HG03439 (cell line): Measurements from ENCODE around the gene GALNT9.
"Not testable (repeated sequence)": the region's sequence is repeated elsewhere in the genome, so short reads cannot be mapped to it uniquely, and the experiment has no call there.

Experiments
- ATAC-seq: cut with Tn5 transposase; IDR thresholded peaks from one replicate; pipeline ENCODE4 v1.9.1; 2021; ENCODE audit warnings: mild to moderate bottlenecking, moderate library complexity; ENCODE audit not compliant: unreplicated experiment

GALNT9 gene

DNA sequence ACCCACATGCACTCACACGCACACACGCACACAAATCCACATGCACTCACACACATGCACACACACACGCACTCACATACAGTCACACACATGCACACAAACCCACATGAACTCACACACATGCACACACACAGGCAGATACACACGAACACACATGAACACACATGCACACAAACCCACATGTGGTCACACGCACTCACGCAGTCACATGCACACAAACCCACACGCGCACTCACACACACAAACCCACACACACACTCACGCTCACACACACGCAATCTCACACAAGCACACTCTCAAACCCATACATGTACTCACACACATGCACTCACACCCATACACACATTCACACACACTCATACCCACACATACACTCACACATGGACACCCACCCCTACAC is 61.5 kb downstream of the GALNT9 start:
- no peak for ATAC-seq

DNA sequence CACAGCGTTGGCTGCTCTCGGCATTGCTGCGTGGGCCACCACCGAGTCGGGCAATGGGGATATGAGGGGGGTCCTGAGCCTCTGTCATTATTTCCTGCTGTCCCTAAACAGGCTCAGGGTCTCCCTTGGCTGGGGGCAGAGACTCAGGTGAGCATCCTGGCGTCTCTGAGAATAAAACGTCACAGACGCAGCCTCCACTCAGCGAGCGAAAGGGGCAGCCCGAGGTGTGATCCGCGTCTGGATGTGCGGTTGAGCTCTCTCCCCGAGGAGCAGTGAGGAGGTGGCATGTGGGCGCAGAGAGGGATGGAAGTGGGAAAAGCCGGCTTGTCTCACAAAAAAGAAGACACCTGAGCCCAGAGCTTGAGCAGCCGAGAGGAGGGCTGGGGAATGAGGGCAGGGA is 62.6 kb downstream of the GALNT9 start:
- no peak for ATAC-seq

DNA sequence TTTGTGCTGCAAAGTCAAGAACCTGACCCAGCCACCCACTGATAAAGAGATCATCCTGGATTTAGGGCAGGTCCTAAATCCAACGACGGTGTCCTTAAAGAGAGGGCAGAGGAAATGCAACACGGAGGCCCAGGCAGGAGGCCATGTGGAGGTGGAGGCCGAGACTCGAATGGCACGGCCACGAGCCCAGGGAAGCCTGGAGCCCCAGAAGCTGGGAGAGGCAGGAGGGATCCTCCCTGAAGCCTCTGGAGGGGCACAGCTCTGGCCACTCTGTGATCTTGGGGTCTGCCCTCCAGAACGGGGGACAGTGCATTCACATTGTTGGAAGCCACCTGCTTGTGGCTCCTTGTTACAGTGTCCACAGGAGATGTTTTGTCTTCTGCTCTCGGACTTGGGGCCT is 63.0 kb downstream of the GALNT9 start:
- no peak for ATAC-seq

DNA sequence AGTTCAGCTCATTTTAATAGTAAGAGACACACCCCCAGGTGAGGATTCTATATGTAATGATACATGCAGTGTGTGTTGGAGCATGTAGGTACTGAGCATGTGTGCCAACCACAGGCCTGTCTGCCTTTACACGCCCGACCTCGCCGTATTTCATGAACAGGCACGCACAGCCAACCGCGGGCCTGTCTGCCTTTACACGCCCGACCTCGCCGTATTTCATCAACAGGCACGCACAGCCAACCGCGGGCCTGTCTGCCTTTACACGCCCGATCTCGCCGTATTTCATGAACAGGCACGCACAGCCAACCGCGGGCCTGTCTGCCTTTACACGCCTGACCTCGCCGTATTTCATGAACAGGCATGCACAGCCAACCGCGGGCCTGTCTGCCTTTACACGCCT is 63.6 kb downstream of the GALNT9 start:
- ATAC-seq = not testable (repeated sequence)

DNA sequence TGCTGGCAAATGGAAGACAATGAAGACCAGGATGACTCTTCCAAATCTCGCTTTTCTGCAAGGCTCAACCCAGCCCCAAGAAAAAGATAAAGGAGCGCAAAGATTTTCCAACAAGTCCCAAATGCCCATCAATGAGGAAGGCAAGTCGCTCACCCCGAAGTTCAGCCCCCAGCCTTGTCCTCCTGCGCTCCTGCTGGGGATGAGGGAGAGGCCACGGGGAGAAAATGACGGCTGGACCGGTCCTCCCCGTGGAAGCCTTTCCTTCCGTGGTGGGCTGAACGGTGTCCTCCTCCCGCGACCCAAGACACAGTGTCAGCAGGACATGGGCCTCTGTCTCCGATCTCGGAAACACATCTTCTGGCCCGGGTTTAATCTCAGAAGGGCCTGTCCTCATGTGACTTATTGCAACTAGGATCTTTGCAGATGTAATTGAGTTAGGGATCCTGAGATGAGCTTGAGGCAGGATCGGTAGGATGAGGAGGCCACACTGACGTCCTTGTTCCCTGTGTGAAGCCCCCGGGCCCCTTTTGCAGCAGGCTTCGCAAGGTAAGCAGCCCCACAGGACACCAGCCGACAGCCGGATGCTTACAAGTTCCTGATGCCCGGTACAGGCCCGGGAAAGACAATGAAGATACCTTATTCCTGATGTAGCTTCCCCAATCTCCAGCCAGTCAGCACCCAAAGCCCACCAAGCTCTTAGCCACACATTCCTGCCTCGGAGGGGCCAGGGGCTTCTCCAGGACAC is 64.2 kb downstream of the GALNT9 start:
- no peak for ATAC-seq

DNA sequence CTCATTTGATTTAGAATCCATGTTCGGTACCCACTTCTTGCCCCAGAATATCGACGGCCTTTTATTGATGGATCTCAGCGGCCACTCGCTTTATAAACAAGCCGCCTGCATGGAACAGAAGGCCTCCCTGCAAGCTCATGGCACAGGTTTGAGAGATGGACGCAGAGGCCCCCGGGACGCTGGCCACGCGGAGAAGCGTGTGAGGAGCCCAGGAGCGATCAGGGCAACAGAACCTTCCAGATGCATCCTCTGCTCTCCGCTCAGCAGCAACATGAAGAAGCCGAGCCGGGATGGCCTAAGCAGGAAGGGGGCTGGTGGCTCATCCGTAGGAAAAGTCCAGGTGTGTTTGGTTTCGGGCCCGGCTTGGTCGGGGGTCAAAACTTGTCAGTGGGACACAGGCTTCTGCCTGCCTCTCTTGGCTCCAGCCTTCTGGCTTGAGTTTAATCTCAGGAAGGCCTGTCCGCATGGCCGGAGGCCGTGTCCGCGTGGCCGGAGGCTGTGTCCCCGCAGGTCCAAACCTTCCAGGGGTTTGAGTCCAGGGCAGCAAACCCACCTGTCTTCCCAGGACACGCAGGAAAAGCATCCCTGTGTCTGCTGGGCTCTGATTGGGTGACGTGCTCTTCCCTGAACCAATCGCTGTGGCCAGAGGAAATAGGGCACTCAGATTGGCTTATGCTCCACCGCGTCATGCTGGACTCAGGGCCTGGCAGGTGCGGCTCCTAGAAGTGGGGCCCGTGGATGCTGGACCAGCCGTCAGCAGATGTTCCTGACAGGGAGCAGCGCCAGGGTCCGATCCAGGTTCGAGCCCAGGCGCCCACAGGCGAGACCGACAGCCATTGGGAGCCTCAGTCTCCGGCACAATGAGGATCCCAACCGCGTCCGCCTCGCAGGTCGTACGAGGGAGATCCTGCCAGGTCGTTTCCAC is 65.0 kb downstream of the GALNT9 start:
- no peak for ATAC-seq

DNA sequence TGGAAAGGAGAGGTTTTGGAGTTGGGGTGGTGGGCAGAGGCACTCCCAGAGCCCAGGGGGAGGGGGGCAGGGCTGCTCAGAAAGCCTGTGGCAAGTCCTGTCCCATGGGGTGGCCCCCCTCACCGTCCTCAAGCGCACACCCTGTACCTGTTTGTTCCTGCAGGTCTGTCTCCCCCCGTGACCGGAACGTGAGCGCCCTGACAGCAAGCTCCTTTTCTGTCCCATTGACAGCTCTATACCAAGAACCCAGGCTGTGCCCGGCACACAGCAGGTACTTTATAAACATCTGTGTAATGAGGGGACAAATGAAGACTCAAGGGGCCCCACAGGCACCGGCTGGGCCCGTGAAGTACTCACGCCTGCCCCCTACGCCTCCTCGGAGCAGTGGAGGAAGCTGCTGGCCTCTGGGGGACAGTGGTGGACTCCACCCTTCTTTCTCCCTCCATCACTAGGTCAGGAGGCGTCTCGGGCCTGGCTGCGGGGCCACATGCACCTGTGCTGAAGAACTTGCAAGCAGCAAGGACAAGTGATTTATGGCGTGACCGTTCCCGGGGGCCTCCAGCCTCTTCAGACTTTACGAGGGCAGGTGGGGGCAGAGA is 65.8 kb downstream of the GALNT9 start:
- no peak for ATAC-seq

DNA sequence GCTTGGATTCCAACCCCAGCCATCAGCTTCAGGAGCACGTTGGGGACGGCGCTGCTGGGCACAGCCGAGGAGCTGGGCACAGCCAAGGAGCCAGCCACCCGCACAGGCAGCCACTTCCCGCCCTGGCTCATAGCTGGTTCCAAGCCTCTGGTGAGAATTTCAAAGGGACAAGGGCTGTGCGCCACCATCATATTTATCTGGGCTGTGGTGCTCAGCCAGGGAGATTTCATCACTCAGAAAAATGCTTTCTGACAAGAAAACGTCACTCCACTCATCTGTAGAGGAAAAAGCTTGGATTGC is 66.4 kb downstream of the GALNT9 start:
- no peak for ATAC-seq

DNA sequence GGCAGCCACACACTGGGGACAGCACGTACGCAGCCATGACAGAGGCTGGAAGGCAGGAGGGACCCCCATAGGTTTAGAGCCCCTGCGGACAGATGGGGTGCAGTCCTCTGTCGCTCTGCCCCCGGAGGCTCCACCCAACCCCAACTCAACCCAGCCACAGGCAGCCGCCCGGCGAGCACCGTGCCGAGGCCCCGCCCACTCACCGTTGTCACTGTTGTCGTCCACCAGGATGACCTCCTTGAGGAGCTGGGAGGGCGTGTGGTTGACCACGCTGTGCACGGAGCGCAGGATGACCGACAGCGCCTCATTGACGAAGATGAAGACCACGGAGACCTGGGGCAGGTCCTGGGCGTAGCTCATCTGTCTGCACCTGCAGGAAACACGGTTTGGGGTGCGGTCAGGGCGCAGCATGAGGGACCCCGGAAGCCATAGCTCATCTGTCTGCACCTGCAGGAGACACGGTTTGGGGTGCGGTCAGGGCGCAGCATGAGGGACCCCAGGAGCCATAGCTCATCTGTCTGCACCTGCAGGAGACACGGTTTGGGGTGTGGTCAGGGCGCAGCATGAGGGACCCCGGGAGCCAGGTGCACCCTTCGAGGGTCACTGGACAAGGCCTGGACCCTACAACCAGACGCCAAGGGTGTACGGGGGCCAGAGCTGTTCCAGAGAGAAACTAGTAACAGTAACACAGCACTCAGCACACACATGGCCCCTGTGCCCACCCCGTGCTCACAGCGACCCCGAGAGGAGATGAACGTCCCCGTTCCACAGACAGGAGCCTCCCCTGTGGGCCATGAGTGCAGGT is 66.9 kb downstream of the GALNT9 start:
- ATAC-seq = no peak

DNA sequence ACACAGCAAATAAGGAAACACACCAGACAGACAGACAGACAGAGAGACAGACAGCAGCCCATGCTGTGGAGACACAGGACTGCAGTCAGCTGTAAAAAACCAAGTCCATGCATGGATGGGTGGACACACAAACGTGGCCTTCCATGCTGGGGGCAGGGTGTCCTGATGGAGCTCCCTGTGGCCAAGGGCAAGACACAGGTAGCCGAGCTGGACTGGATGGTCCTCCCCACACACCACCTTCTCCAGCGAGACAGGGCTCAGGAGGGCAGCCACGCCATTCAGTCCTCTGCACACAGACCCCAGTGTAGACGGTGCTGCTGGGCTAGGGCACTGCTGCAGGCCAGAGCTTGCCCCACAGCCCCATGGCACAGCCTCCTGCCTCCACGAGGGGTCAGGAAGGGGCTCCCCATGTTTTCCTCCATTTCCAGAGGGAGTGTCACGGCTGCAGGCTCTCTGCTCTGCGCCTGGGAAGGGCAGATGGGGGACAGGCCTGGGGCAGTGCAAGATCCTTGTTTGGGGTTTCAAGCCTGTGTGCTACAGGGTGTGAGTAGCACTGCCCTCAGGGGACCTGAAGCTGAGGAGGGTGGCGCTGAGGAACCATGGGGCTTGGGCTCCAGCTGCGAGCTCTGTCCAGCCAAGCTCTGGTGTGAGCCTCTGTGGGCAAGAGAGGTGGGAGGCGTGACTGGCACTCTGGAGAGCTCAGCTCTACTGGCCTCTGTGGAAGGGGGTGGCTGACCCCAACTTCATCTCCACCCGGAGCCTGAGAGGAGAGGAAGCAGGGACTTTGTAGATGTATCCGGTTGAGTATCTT is 67.9 kb downstream of the GALNT9 start:
- ATAC-seq = no peak

DNA sequence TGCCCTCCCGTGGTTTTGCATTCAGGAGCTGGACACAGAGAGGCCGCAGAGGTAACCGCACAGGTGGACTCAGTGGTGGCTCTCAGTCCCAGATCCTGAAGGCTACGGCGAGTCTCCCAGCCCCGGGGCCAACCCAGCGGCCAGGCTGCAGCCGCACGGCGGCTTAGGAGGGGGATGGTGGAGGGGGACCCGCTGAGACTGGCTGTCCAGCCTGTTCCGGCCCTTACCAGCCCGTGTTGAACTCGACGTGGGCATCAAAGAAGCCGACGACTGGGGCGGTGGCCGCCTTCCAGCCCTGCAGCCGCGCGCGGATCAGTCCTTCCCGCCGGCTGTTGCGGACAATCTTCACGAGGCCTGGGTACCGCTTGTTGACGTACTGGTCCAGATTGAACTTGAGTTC is 68.7 kb downstream of the GALNT9 start:
- no peak for ATAC-seq

DNA sequence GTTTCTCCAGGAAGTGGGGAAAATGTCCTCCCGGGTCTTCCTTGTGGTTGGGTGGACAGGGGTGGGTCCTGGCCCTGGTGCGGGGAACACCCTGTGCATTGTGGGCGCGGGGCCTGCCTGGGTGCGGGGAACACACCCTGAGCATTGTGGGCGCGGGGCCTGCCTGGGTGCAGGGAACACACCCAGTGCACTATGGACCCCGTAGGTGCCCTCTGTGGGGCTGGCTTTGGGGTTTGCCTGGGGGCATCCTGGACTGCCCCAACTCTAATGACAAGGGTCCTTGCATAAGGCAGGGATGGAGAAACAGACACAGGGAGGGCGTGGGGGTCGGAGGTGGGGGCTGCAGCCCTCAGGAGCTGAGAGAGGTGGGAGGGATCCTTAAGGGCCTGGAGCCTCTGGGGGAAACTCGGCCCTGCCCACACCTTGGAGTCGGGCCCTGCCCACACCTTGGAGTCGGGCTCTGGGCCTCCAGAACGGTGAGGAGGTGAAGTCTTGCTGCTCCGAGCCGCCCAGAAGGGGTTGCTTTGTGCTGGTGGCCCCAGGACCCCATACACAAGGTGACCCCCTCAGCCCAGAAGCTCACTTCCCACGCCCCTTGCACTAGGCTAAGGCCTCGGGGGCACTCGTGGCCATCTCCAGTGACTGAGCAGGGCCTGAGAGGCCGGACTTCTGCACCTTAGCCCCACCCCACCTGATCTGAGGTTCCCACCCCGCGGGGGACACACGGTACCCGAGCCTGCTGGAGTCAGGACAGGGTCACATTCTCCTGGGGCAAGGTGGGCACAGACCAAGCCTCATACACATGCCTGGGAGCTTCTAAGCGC is 69.3 kb downstream of the GALNT9 start:
- ATAC-seq = no peak

DNA sequence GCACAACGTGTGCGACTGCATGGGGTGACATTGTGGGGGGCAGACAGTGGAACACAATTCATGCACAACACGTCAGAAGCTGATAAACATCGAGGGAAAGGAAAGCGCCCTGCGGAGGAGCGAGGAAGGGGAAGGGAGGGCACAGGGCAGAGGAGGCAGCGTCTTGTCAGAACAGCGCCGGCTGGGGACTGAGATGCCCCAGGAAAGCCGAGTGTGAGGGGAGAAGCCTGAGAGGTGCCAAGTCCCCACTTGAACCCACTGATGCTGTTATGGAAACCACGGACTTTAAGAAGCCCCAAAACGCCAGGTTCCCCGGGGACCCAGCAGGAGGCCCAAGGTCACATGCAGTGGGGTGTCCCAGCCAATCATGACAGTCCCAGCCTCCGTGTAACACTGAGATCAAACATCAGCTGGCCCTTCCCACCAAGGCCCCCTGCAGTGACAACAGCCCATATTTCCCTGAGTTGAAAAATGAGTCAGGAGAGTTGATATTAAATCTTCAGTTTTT is 70.0 kb downstream of the GALNT9 start:
- ATAC-seq = no peak

DNA sequence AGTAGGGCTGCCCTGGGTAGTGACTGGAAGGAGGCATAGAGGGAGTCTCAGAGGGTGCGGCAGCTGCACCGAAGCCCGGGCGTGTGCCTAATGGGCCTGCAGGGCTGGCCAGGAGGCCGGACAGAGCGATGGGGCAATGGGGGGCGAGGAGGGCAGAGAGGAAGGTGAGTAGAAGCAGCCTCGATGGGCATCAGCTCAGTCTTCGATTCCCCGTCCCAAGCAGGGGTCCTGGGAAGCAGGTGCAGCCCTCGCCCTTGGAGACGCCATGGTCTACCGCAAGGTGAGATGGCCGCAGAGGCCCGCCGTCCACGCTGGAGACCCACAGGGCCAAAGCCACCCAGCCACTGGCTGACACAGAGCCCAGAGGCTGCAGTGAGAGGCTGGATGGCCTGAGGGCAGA is 70.8 kb downstream of the GALNT9 start:
- ATAC-seq = no peak

DNA sequence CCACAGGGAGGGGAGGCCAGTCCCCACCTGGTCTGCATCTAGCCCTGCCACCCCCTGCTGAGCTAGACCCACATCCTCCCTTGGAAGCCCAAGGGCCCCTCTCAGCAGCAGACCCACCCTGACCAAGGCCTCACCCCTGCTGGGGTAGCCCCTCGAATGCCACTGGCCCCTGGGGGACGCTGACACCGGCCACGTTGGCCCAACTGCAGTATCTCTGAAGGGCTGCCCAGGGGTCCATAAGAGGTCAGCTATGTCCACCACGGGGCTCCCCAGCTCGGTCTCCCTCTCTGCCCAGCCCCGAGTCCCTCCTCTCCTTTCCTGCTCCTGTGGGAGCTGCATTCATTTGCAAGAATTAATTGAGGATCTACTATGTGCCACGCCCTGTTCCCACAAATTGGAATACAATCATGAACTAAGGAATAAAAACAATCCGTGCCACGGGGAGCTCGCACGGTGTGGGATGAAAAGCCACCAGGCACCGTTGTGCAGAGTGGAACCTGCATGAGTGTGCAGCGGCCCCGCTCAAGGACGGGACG is 71.4 kb downstream of the GALNT9 start:
- ATAC-seq = no peak

DNA sequence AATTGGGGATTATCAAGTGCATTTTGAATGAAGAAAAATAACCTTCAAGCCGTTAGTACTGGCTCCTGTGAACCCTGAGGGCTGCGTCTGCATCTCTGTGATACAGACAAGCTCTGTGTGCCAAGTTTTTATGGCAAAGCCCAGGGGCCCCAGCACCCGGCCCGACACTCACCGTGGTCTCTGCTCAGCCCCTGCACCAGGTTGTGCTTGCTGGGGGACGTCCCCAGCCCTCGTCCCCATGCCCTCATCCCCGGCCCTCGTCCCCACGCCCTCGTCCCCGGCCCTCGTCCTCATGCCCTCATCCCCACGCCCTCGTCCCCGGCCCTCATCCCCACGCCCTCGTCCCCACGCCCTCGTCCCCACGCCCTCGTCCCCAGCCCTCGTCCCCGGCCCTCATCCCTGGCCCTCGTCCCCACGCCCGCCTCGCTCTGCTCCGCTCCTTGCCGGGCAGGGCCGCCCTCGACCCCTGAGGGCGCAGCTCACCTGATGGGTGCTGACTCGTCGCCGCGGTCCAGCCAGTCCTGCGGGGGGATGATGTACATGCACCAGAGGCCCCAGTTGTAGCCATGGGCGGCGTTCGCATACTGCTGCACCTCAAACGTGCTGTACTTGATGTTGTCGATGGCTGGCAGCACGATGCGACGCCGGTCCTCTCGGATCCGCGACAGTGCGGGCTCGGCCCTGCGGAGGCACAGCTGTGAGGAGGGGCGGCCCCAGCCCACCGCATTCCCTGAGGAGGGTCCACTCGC is 72.0 kb downstream of the GALNT9 start:
- ATAC-seq = no peak

DNA sequence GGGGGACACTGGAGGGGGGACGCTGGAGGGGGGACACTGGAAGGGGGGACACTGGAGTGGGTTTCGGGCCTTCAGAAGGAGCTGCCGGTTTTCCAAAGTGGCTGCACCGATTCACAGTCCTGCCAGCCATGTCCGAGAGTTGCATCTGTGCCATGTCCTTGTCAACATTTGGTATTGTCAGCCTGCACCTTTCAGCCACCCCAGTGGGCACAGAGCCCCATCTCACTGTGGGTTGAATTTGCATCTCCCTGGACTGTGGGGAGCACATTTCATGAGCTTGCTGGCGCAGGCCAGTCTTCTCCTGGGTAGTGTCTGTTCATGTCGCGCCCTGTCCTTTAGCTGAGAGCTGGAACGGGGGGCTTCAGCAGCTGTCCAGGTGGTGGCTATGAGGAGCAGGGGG is 72.7 kb downstream of the GALNT9 start:
- no peak for ATAC-seq

DNA sequence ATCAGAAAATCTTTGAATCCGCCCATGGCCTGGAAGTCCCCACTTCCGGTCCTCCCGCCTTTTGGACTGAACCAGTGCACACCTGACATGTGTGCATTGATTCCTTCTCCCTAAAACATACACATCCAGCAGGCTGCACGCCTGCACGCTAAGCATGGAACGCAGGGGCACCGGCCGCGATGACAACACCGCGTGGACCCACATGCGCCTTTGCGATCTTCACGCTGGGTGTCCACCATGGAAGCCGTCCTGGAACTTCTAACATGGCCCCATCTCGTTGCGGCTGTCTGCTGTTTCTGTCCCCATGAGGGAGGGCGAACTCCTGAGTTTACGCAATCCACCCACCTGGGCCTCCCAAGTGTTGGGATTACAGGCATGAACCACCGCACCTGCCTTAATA is 73.7 kb downstream of the GALNT9 start:
- ATAC-seq = no peak
